Motor neuron (in vitro differentiated cells): ENCODE results near the gene KCNMB2. TPM values are rescaled to one million over a fixed set of nuclear protein-coding genes. Genes with fewer than 3 reads are reported as not detected.
"Not testable (repeated sequence)": the region's sequence is repeated elsewhere in the genome, so short reads cannot be mapped to it uniquely, and the experiment has no call there.

ENCODE experiments used
- ATAC-seq, 8 experiments: fragments of 200-7000 bp; cut with Tn5 transposase; replicated peaks in 6 of 8; 2 replicates each; pipeline ENCODE4 v1.8.0; 2021; ENCODE audit warnings: mild to moderate bottlenecking in 8 of 8, moderate library complexity in 8 of 8
- H3K27ac ChIP-seq, 2 donors: fragments of 250-450 bp; sonication (Bioruptor Pico); 2 replicates each; pipeline ENCODE4 v1.9.0; 2021; ENCODE audit warnings: antibody characterized with exemption in 2 of 2, mild to moderate bottlenecking in 2 of 2, moderate library complexity in 1 of 2
- H3K4me1 ChIP-seq, 2 donors: fragments of 250-450 bp; sonication (Bioruptor Pico); replicated peaks in 1 of 2; 2 replicates each; pipeline ENCODE4 v1.6.1; 2021; ENCODE audit warnings: antibody characterized with exemption in 2 of 2, mild to moderate bottlenecking in 2 of 2, moderate library complexity in 1 of 2
- H3K4me3 ChIP-seq, 5 donors: fragments of 250-450 bp; sonication (Bioruptor Pico); 2 replicates each; pipeline ENCODE4 v1.9.0; 2021; ENCODE audit warnings: antibody characterized with exemption in 5 of 5, mild to moderate bottlenecking in 5 of 5, moderate library complexity in 4 of 5
- WGBS, 10 experiments: fragments of 450-650 bp; shearing (Covaris generic); methylation state at CpG; one replicate each; pipeline ENCODE4 v1.0.0; 2022; 5-methylcytosine and 5-hydroxymethylcytosine counted together
- in situ Hi-C, 9 experiments: fragments of 400-800 bp; cut with MboI; loops; one replicate each; pipeline ENCODE4 v1.15.0; 2021; ENCODE audit warnings: low sequenced_read_pairs in 9 of 9, low pct_unique_long_range_greater_than_20kb in 2 of 9; ENCODE audit not compliant: unreplicated experiment in 9 of 9
- total RNA-seq, 8 experiments: library from RNA; unstranded; fragments of 300-600 nt; gene quantifications; 2 replicates each; pipeline versions ENCODE4 v1.2.3 to v1.2.4, GENCODE V29; 2022

Gene KCNMB2
- total RNA-seq, 8 experiments from 2014 or later, result 0.18 to 4.3 (median 1.7) TPM

DNA sequence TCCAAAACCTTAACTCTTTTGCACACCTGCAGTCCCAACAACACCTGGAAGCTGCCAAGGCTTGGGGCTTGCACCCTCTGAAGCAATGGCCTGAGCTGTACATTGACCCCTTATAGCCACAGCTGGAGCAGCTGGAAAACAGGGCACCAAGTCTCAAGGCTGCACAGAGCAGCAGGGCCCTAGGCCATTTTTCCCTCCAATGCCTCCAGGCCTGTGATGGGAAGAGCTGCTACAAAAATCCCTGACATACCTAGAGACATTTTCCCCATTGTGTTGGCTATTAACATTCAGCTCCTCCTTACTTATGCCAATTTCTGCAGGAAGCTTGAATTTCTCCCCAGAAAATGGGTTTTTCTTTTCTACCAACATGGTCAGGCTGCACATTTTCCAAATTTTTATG lies 304.4 kb downstream of the KCNMB2 start:
- in situ Hi-C loops, result no loop called here
- no peak overlapping the region for H3K4me3 ChIP-seq
- no peak for ATAC-seq
- H3K27ac ChIP-seq, result no peak overlapping the region
- peaks cover 0 to 15% of the 10 kb centered on the region in 2 donors for H3K4me1 ChIP-seq

DNA sequence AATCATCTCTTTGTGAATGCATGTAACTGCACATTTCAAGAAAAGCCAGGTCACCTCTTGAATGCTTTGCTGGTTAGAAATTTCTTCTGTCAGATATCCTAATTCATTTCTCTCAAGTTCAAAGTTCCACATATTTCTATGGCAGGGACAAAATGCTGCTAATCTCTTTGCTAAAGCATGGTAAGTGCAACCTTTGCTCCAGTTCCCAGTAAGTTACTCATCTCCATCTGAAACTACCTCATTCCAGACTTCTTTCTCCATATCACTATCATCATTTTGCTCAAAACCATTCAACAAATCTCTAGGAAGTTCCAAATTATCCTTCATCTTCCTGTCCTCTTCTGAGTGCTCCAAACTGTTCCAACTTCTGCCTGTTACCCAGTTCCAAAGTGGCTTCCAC lies 304.8 kb downstream of the KCNMB2 start:
- H3K4me3 ChIP-seq, result no peak overlapping the region
- H3K27ac ChIP-seq, result no peak overlapping the region
- peaks cover 0 to 15% of the 10 kb centered on the region in 2 donors for H3K4me1 ChIP-seq
- ATAC-seq, result no peak
- in situ Hi-C loops, result no loop called here

DNA sequence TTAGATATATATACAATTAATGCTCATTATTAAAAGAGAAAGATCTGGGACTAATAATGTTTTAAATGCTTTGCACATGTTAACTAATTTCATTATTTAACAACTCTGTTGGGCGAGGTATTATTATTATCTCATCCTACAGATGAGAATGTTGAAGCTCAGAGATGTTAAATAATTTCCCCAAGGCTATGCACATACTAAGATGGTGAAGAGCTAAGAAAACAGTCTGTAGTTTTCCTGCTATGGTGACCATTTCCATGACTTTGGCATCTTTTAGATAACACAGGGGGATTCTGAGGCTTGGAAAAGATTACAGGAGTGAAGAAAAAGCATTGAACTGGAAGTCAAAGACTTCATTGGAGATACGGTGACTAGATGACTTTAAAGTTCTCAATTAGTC lies 308.7 kb downstream of the KCNMB2 start:
- WGBS, 10 experiments, result 0 to 92% (median 65%) methylated on average over 1 to 2 of the region's 2 CpGs
- ATAC-seq, result peak in 3 of 8 experiments; percentile 41 to 62 (median 60)
- in situ Hi-C loops, result no loop called here
- H3K4me3 ChIP-seq, result no peak overlapping the region
- no peak overlapping the region for H3K27ac ChIP-seq
- H3K4me1 ChIP-seq, result peaks cover 0 to 6% of the 10 kb centered on the region in 2 donors

DNA sequence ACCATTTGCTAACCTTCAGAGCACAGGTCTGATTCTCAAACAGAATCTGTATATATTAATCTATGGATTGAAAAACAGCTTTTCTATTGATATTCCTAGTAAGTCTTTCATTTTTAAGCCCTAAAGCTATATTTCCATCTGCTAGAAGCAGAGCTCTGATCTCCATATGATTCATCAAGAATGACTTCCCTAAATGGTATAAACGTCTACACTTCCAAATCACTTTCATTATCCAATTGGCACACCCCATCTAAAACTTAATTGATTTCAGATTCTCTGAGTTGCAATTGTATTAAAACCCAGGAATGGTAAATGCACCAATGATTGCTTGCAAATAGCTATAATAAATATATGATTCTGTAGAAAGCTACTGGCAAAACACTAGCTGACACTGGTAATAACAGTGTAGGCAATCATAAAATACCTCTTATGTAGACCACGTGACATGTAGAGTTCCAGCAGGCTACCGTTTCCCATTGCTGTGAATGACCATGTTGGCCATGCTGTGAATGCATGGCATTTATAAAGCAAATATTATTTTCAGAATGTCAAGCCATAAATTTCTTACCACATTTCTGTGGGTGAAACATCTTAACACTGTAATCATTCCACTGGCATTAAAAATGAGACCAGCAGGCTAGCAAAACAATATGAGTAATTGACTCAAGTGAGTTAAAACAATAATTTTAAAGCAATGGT lies 309.3 kb downstream of the KCNMB2 start:
- no peak overlapping the region for H3K27ac ChIP-seq
- 0 to 87% (median 71%) methylated on average over 1 to 3 of the region's 3 CpGs; no CpG with 5 or more reads in 1 of the 10 experiments for WGBS, 10 experiments
- no peak overlapping the region for H3K4me3 ChIP-seq
- peak in 5 of 8 experiments; percentile 25 to 77 (median 62) for ATAC-seq
- H3K4me1 ChIP-seq, result peaks cover 0 to 6% of the 10 kb centered on the region in 2 donors
- in situ Hi-C loops, result no loop called here

DNA sequence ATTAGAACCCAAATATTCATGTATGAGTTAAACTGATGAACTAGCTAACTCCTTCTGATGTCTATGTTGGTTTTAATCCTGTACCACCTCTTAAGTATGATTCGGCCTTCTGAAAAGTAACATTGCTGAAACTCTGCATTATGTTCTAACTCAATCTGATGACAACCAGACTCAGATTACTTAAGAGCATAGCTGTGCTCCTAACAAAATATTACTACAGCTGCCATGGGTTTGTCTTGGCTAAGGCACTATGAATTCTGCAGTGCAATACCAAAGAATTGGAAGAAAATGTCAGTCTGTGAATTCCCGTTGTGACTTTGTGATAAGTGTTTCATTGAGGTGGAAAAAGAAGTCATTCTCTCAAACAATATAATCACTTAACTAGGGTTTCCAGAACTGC lies 311.0 kb downstream of the KCNMB2 start:
- WGBS, 10 experiments, result 33 to 100% (median 90%) methylated on average over 1 to 2 of the region's 2 CpGs; no CpG with 5 or more reads in 1 of the 10 experiments
- Histone ChIP-seq H3K4me3 (no peak overlapping the region), H3K4me1 (peaks cover 0 to 6% of the 10 kb centered on the region in 2 donors), H3K27ac (no peak overlapping the region)
- in situ Hi-C loops, result no loop called here
- ATAC-seq, result peak in 1 of 8 experiments; percentile 38

DNA sequence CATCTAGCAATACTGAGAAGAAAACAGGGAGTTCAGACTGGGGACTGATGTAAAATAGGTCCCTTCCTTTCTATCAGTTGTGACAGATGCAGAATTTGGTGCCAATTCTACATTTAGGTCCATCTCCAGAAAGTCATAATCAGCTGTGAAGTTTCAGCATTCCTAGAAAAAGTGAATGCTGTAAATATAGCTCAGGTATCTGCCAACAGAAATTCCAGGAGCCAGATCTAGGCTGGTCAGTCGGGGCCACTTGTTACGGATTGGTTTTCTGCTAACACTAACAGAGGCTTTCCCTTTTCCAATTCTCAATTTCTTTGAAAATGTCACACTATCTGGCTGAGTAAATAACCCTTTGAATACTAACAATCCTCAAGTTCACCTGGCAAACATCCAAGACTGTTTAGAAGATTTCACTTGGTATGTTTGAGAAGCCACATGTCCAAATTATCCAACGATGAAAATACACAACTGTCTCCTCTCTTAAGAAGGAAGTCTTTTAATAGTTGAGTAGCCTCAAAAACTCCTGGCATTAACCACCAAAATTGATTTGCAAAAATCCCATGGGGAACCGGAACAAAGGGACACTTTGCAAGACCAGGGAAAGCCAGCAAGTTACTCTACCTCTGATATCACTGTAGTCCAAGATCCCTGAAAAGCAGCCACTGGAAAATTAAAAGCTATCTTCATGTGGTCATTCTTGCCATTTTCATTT lies 313.1 kb downstream of the KCNMB2 start:
- ATAC-seq, result no peak
- in situ Hi-C loops, result no loop called here

DNA sequence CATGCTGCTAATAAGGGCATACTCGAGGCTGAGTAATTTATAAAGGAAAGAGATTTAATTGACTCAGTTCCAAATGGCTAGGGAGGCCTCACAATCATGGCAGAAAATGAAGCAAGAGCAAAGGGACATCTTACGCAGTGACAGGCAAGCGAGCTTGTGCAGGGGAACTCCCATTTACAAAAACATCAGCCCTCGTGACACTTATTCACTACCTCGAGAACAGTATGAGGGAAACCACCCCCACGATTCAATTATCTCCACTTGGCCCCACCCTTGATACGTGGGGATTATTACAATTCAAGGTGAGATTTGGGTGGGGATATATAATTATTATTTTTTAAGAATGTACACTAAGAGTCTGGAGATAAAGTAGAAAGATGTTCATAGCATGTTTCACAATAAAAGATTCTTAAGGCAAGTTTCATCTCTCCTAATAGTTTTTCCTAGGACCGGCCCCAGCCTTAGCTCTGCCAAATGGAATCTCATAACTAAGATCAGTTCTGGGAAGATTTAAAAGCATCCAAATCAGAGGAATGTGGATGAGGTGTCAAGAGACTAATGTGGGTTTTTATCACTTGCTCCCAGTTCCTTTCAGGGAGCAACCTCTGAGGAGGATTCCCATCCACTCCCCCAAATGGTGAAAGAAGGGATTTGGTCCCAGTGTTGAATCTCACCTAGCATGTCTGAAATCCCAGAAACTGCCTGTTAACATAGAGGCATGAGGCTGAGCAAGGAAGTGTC lies 314.4 kb downstream of the KCNMB2 start:
- H3K4me1 ChIP-seq, result peaks cover 0 to 6% of the 10 kb centered on the region in 2 donors
- in situ Hi-C loops, result no loop called here
- no peak overlapping the region for H3K27ac ChIP-seq
- ATAC-seq, result peak in 1 of 8 experiments; percentile 51
- WGBS, 10 experiments, result 6 to 100% (median 80%) methylated on average over 1 to 8 of the region's 8 CpGs; no CpG with 5 or more reads in 2 of the 10 experiments
- H3K4me3 ChIP-seq, result no peak overlapping the region

More for the DNA sequence above, 313.1 kb downstream of the KCNMB2 start:
- Histone ChIP-seq H3K4me1 (peaks cover 0 to 6% of the 10 kb centered on the region in 2 donors), H3K27ac (no peak overlapping the region), H3K4me3 (no peak overlapping the region)
- WGBS, 10 experiments, result 29 to 89% (median 66%) methylated on average over 1 to 4 of the region's 4 CpGs; no CpG with 5 or more reads in 1 of the 10 experiments

DNA sequence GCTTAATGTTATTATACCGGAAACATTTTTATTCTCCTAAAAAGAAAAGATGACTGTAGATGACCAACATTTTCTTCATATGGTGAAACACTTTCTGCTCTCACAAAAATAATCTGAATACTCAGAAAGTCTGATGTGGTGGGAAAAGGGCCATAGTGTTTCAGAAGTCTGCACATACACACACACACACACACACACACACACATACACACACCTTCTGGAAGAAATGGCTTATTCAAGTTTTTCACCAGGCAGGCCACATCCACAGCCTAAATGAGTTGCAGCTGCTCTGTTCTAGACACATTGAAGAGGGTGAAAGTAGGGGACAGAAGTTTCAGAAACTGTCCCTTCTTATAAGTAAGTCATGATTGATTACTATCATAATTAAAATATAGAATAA lies 315.3 kb downstream of the KCNMB2 start:
- ATAC-seq, result no peak
- H3K4me1 ChIP-seq, result peaks cover 0 to 6% of the 10 kb centered on the region in 2 donors
- WGBS, 10 experiments, result 30 to 100% (median 89%) methylated on average over 1 of the region's 1 CpG; no CpG with 5 or more reads in 3 of the 10 experiments
- H3K27ac ChIP-seq, result no peak overlapping the region
- no peak overlapping the region for H3K4me3 ChIP-seq
- in situ Hi-C loops, result no loop called here

DNA sequence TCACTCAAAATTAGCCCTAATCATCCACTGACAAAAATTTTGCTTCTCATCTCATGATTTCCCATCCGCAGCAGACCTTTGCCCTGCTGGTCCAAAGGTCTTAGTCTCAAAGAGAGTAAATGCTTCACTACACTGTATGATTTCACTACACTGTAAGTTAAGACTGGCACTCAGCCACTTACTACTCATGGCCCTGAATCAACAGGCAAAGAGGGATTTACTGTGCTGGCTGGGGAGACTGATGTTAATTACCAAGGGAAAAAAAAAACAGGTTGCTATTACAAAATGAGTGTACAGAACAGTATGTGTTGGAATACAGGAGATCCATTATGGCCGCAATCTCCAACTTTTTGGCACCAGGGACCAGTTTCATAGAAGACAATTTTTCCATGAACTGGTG lies 320.6 kb downstream of the KCNMB2 start:
- ATAC-seq, result no peak
- in situ Hi-C loops, result no loop called here
- Histone ChIP-seq H3K4me1 (no peaks in the 10 kb centered on the region), H3K27ac (no peak overlapping the region), H3K4me3 (no peak overlapping the region)
- 8 to 94% (median 85%) methylated on average over 1 to 2 of the region's 2 CpGs; no CpG with 5 or more reads in 4 of the 10 experiments for WGBS, 10 experiments

DNA sequence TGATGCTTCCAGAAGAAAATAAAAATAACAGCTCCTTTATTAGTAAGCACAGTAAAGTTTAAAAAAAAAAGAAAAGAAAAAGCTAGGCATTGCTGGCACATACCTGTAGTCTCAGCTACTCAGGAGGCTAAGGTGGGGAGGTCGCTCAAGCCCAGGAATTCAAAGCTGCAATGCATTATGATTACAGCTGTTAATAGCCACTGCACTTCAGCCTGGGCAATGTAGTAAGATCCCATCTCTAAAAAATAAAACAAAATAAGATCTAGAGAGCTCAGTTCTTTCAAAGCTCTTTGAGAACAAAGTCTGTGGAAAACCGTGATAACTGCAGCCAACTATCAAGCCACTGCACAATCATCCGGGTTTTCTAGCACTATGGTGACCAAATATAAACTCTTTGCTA lies 323.1 kb downstream of the KCNMB2 start:
- ATAC-seq, result no peak
- Histone ChIP-seq H3K27ac (no peak overlapping the region), H3K4me3 (peak overlapping the region in 2 of 5 donors; percentile 30 to 59), H3K4me1 (no peaks in the 10 kb centered on the region)
- in situ Hi-C loops, result no loop called here
- 0 to 100% (median 73%) methylated on average over 1 to 3 of the region's 3 CpGs; no CpG with 5 or more reads in 2 of the 10 experiments for WGBS, 10 experiments

DNA sequence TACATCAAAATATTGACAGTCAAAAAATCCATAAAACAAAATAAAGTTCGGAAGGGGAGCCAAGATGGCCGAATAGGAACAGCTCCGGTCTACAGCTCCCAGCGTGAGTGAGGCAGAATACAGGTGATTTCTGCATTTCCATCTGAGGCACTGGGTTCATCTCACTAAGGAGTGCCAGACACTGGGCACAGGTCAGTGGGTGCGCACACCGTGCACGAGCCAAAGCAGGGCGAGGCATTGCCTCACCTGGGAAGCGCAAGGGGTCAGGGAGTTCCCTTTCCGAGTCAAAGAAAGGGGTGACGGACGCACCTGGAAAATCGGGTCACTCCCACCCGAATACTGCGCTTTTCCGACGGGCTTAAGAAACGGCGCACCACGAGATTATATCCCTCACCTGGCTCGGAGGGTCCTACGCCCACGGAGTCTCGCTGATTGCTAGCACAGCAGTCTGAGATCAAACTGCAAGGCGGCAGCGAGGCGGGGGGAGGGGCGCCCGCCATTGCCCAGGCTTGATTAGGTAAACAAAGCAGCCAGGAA lies 323.7 kb downstream of the KCNMB2 start:
- WGBS, 10 experiments, result 18 to 90% (median 50%) methylated on average over 1 to 7 of the region's 29 CpGs; no CpG with 5 or more reads in 3 of the 10 experiments
- peak overlapping the region in 1 of 2 donors; percentile 70 for H3K27ac ChIP-seq
- H3K4me1 ChIP-seq, ATAC-seq, in situ Hi-C loops: not testable (repeated sequence)
- H3K4me3 ChIP-seq, result peak overlapping the region in 4 of 5 donors; percentile 25 to 59 (median 34)

DNA sequence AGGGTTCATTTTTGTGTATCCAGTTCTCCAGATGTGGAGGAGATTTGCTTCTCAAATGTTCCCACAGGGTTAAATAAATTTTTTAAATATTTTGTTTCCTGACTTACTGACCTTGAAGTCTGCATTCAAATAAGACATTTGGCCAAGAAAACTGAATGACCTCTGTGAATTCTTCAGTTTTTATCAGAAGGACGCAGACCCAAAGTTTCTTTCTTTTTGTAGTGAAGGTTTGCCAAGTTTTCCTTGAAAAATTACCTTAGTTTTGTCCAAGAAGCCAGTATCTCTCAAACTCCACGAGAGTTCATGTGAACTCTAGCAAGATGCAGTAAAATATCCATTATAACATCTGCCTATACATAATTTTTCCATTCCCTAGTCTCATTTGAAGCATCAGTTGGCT lies 332.4 kb downstream of the KCNMB2 start:
- Histone ChIP-seq H3K4me1 (no peaks in the 10 kb centered on the region), H3K27ac (no peak overlapping the region), H3K4me3 (no peak overlapping the region)
- in situ Hi-C loops, result no loop called here
- 0 to 75% (median 19%) methylated on average over 1 to 2 of the region's 2 CpGs for WGBS, 10 experiments
- ATAC-seq, result no peak

DNA sequence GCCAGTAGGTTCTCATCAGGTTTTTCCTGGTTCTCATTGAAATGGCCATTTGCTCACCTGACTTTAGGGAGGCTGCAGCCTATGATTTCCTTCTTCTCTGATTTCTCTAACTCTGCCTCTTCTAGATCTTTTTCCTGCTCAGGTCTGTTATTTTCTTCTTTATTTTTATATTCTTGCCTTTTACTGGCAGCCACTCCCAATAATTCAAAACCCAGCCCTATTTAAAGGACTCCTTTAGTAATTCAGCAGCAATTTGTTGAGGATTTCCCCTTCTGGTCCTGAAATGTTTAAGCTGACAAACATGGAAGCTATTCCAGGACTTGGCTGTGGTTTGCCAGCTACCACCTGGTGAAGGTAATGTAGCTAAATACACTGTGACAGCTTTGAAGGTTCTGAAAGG lies 333.8 kb downstream of the KCNMB2 start:
- peak in 2 of 8 experiments; percentile 69 to 89 for ATAC-seq
- in situ Hi-C loops, result no loop called here
- Histone ChIP-seq H3K4me3 (no peak overlapping the region), H3K27ac (no peak overlapping the region), H3K4me1 (no peaks in the 10 kb centered on the region)
